Choroid plexus epithelial cell (primary cell): ENCODE data around the gene RBM47.
"Not testable (repeated sequence)": the region's sequence is repeated elsewhere in the genome, so short reads cannot be mapped to it uniquely, and the experiment has no call there.

Experiments used
- DNase-seq: peaks from one replicate; pipeline ENCODE4 v3.0.0-alpha.2; 2010; ENCODE audit warnings: low read depth
- H3K4me3 ChIP-seq: 2 replicates; pipeline ENCODE4 v1.5.1; 2011; ENCODE audit warnings: low read depth, mild to moderate bottlenecking, control low read depth, low read length, moderate library complexity
- CTCF ChIP-seq: conservative IDR thresholded peaks from 2 replicates; pipeline ENCODE4 v1.5.1; 2011; ENCODE audit warnings: low read depth, mild to moderate bottlenecking, control low read depth, inconsistent platforms, low read length, moderate library complexity

The RBM47 gene

GRCh38 chr4:40412388-40412787 is 217.3 kb downstream of the RBM47 start:
- no peak for DNase-seq
- no peak overlapping the region for H3K4me3 ChIP-seq
- no peak for TF ChIP-seq CTCF

- DNase-seq = peak; percentile 46
- no peak overlapping the region for H3K4me3 ChIP-seq
- no peak for TF ChIP-seq CTCF
Observed at GRCh38 chr4:40409835-40410234, 219.8 kb downstream of the RBM47 start.

- not testable (repeated sequence) for DNase-seq, H3K4me3 ChIP-seq
Observed at GRCh38 chr4:40407468-40407867, 222.2 kb downstream of the RBM47 start.

GRCh38 chr4:40406340-40406739 is 223.3 kb downstream of the RBM47 start:
- no peak overlapping the region for H3K4me3 ChIP-seq
- no peak for DNase-seq
- no peak for TF ChIP-seq CTCF

- no peak for DNase-seq
- no peak overlapping the region for H3K4me3 ChIP-seq
- TF ChIP-seq CTCF = no peak
Observed at GRCh38 chr4:40405193-40405592, 224.5 kb downstream of the RBM47 start.

GRCh38 chr4:40403081-40403480 is 226.6 kb downstream of the RBM47 start:
- H3K4me3 ChIP-seq = no peak overlapping the region
- DNase-seq = no peak
- TF ChIP-seq CTCF = no peak

- H3K4me3 ChIP-seq = no peak overlapping the region
- no peak for TF ChIP-seq CTCF
- no peak for DNase-seq
Observed at GRCh38 chr4:40402556-40402955, 227.1 kb downstream of the RBM47 start.

GRCh38 chr4:40401631-40402030 is 228.0 kb downstream of the RBM47 start:
- no peak for DNase-seq
- no peak for TF ChIP-seq CTCF
- no peak overlapping the region for H3K4me3 ChIP-seq
